Stimulated activated naive B cell treated with anti-CD40 and anti-IgM and Interleukin-4, amounts not matched to agents 10 μg/mL and 1 μg/mL and 100 μg/mL, for 72 hours (primary cell): Measurements from ENCODE around the gene FGF8.

Experiments used
- ATAC-seq, 2 donors: fragments of 150-1000 bp; cut with Tn5 transposase; replicated peaks; 2 replicates each; pipeline ENCODE4 v1.10.0; 2021; ENCODE audit warnings: moderate library complexity in 1 of 2
- DNase-seq: peaks from one replicate; pipeline ENCODE4 v3.0.0; 2021
- H3K27ac Mint-ChIP-seq: one replicate; pipeline ENCODE4 v1.8.0; 2022; ENCODE audit warnings: mild to moderate bottlenecking, mixed read lengths
- H3K27me3 Mint-ChIP-seq, 2 donors: one replicate each; pipeline ENCODE4 v1.8.0; 2022; ENCODE audit warnings: mixed read lengths in 2 of 2
- H3K36me3 Mint-ChIP-seq, 2 donors: one replicate each; pipeline ENCODE4 v1.8.0; 2022; ENCODE audit warnings: mixed read lengths in 2 of 2, mild to moderate bottlenecking in 1 of 2
- H3K4me1 Mint-ChIP-seq, 2 donors: one replicate each; pipeline ENCODE4 v1.8.0; 2022; ENCODE audit warnings: mixed read lengths in 2 of 2, mild to moderate bottlenecking in 1 of 2
- H3K4me3 Mint-ChIP-seq, 2 donors: one replicate each; pipeline ENCODE4 v1.8.0; 2022; ENCODE audit warnings: mild to moderate bottlenecking in 2 of 2, mixed read lengths in 2 of 2, moderate library complexity in 1 of 2
- H3K9me3 Mint-ChIP-seq, 2 donors: one replicate each; pipeline ENCODE4 v1.8.0; 2022; ENCODE audit warnings: mixed read lengths in 2 of 2, mild to moderate bottlenecking in 1 of 2

FGF8 gene

GRCh38 chr10:101775273-101776160 lies at the start of gene FGF8:
FGF8 (minus strand) TSS chr10:101776114; CDS start chr10:101775900, 214 bp downstream.
- peak within 1 kb of the TSS; percentile 72 to 80 for H3K4me3 Mint-ChIP-seq
- DNase-seq (no peak), ATAC-seq (no peak)
- H3K9me3 Mint-ChIP-seq, result no peaks in the 10 kb centered on the region
- peaks cover 37 to 56% of the 10 kb centered on the region in 2 donors for H3K4me1 Mint-ChIP-seq
- peak within 1 kb of the TSS; percentile 73 for H3K27ac Mint-ChIP-seq
- peaks cover 70 to 71% of the 10 kb centered on the region in 2 donors for H3K27me3 Mint-ChIP-seq
- peaks cover 13 to 16% of the 10 kb centered on the region in 2 donors for H3K36me3 Mint-ChIP-seq

GRCh38 chr10:101824736-101825135 lies 48.8 kb upstream of the FGF8 start:
- DNase-seq, result no peak
- peaks cover 5 to 23% of the 10 kb centered on the region in 2 donors for H3K36me3 Mint-ChIP-seq
- peaks cover 6 to 10% of the 10 kb centered on the region in 2 donors for H3K4me1 Mint-ChIP-seq
- no peak overlapping the region for H3K27ac Mint-ChIP-seq
- H3K27me3 Mint-ChIP-seq, result no peaks in the 10 kb centered on the region
- no peak for ATAC-seq
- H3K4me3 Mint-ChIP-seq, result no peak overlapping the region
- H3K9me3 Mint-ChIP-seq, result no peaks in the 10 kb centered on the region

GRCh38 chr10:101818872-101819633 lies 43.1 kb upstream of the FGF8 start:
- Mint-ChIP-seq H3K27ac (peak overlapping the region; percentile 99), H3K4me1 (peaks cover 20 to 43% of the 10 kb centered on the region in 2 donors), H3K9me3 (no peaks in the 10 kb centered on the region), H3K4me3 (peak overlapping the region; percentile 89 to 96), H3K36me3 (peaks cover 19 to 48% of the 10 kb centered on the region in 2 donors), H3K27me3 (no peaks in the 10 kb centered on the region)
- ATAC-seq (peak; percentile 30 to 35), DNase-seq (no peak)

GRCh38 chr10:101818119-101818871 lies 42.4 kb upstream of the FGF8 start, which contains the start of gene OGA:
OGA (minus strand) TSS chr10:101818444; CDS start chr10:101818022, 422 bp downstream.
- peak within 1 kb of the TSS; percentile 89 to 96 for H3K4me3 Mint-ChIP-seq
- DNase-seq (peak; percentile 98), ATAC-seq (peak; percentile 84 to 90)
- H3K4me1 Mint-ChIP-seq, result peaks cover 23 to 50% of the 10 kb centered on the region in 2 donors
- H3K27ac Mint-ChIP-seq, result peak within 1 kb of the TSS; percentile 99
- no peaks in the 10 kb centered on the region for H3K9me3 Mint-ChIP-seq
- peaks cover 19 to 49% of the 10 kb centered on the region in 2 donors for H3K36me3 Mint-ChIP-seq
- no peaks in the 10 kb centered on the region for H3K27me3 Mint-ChIP-seq

GRCh38 chr10:101817337-101818118 lies 41.6 kb upstream of the FGF8 start:
- DNase-seq (peak; percentile 59), ATAC-seq (peak; percentile 10 to 28)
- H3K36me3 Mint-ChIP-seq, result peaks cover 19 to 48% of the 10 kb centered on the region in 2 donors

GRCh38 chr10:101816913-101817336 lies 41.0 kb upstream of the FGF8 start:
- H3K36me3 Mint-ChIP-seq, result peaks cover 17 to 47% of the 10 kb centered on the region in 2 donors
- peaks cover 24 to 59% of the 10 kb centered on the region in 2 donors for H3K4me1 Mint-ChIP-seq
- H3K27me3 Mint-ChIP-seq, result no peaks in the 10 kb centered on the region
- peak in 1 of 2 donors; percentile 15 for ATAC-seq
- no peaks in the 10 kb centered on the region for H3K9me3 Mint-ChIP-seq
- H3K4me3 Mint-ChIP-seq, result peak overlapping the region; percentile 89 to 96
- DNase-seq, result no peak
- H3K27ac Mint-ChIP-seq, result peak overlapping the region; percentile 99

More at GRCh38 chr10:101817337-101818118, 41.6 kb upstream of the FGF8 start:
- Mint-ChIP-seq H3K4me1 (peaks cover 25 to 58% of the 10 kb centered on the region in 2 donors), H3K27ac (peak overlapping the region; percentile 99), H3K9me3 (no peaks in the 10 kb centered on the region), H3K27me3 (no peaks in the 10 kb centered on the region), H3K4me3 (peak overlapping the region; percentile 89 to 96)

- Mint-ChIP-seq H3K4me3 (peak overlapping the region; percentile 89 to 96), H3K36me3 (peaks cover 17 to 44% of the 10 kb centered on the region in 2 donors), H3K27me3 (no peaks in the 10 kb centered on the region), H3K9me3 (no peaks in the 10 kb centered on the region), H3K4me1 (peaks cover 21 to 58% of the 10 kb centered on the region in 2 donors), H3K27ac (peak overlapping the region; percentile 99)
- no peak for DNase-seq
- ATAC-seq, result no peak
Observed at GRCh38 chr10:101816376-101816775, 40.5 kb upstream of the FGF8 start.

GRCh38 chr10:101814466-101815071 lies 38.7 kb upstream of the FGF8 start:
- Mint-ChIP-seq H3K9me3 (no peaks in the 10 kb centered on the region), H3K27ac (peak overlapping the region; percentile 99), H3K4me3 (peak overlapping the region; percentile 89 to 96), H3K4me1 (peaks cover 24 to 58% of the 10 kb centered on the region in 2 donors), H3K36me3 (peaks cover 20 to 51% of the 10 kb centered on the region in 2 donors), H3K27me3 (no peaks in the 10 kb centered on the region)
- ATAC-seq, result peak; percentile 46 to 52
- DNase-seq, result no peak

- no peak overlapping the region for H3K27ac Mint-ChIP-seq
- DNase-seq (no peak), ATAC-seq (no peak)
- H3K4me3 Mint-ChIP-seq, result no peak overlapping the region
- H3K27me3 Mint-ChIP-seq, result no peaks in the 10 kb centered on the region
- H3K4me1 Mint-ChIP-seq, result peaks cover 19 to 52% of the 10 kb centered on the region in 2 donors
- H3K36me3 Mint-ChIP-seq, result peaks cover 18 to 45% of the 10 kb centered on the region in 2 donors
- H3K9me3 Mint-ChIP-seq, result no peaks in the 10 kb centered on the region
Observed at GRCh38 chr10:101812606-101813005, 36.7 kb upstream of the FGF8 start.

- H3K4me1 Mint-ChIP-seq, result peaks cover 4 to 18% of the 10 kb centered on the region in 2 donors
- H3K27ac Mint-ChIP-seq, result no peak overlapping the region
- no peak for DNase-seq
- no peak overlapping the region for H3K4me3 Mint-ChIP-seq
- H3K36me3 Mint-ChIP-seq, result peaks cover 20 to 23% of the 10 kb centered on the region in 2 donors
- ATAC-seq, result no peak
- no peaks in the 10 kb centered on the region for H3K27me3 Mint-ChIP-seq
- no peaks in the 10 kb centered on the region for H3K9me3 Mint-ChIP-seq
Observed at GRCh38 chr10:101807158-101807557, 31.2 kb upstream of the FGF8 start.

- DNase-seq, result no peak
- Mint-ChIP-seq H3K27me3 (no peaks in the 10 kb centered on the region), H3K36me3 (peaks cover 37 to 41% of the 10 kb centered on the region in 2 donors), H3K4me3 (no peak overlapping the region), H3K9me3 (no peaks in the 10 kb centered on the region), H3K27ac (no peak overlapping the region), H3K4me1 (peaks cover 9 to 30% of the 10 kb centered on the region in 2 donors)
- no peak for ATAC-seq
Observed at GRCh38 chr10:101803511-101803910, 27.6 kb upstream of the FGF8 start.

GRCh38 chr10:101797403-101798059 lies 21.6 kb upstream of the FGF8 start:
- Mint-ChIP-seq H3K27ac (peak overlapping the region; percentile 56), H3K4me1 (peaks cover 9 to 35% of the 10 kb centered on the region in 2 donors), H3K36me3 (peaks cover 45 to 55% of the 10 kb centered on the region in 2 donors), H3K4me3 (no peak overlapping the region), H3K27me3 (no peaks in the 10 kb centered on the region), H3K9me3 (no peaks in the 10 kb centered on the region)
- ATAC-seq (no peak), DNase-seq (no peak)
